A549 (cell line): ENCODE data around the gene UIMC1.

Experiments
- ESRRA ChIP-seq: fragments of 150-350 bp; IDR thresholded peaks from 2 replicates; pipeline ENCODE4 v1.6.1; 2014; ENCODE audit warnings: mild to moderate bottlenecking, low read length, borderline replicate concordance
- POLR2A ChIP-seq: IDR thresholded peaks from 2 replicates; pipeline ENCODE4 v1.6.1; 2012; ENCODE audit warnings: mild to moderate bottlenecking, low read length

GRCh38 chr5:176881816-176882566 is 124.6 kb downstream of the UIMC1 start:
- TF ChIP-seq POLR2A, result no peak
- no peak for TF ChIP-seq ESRRA
